ENCODE measurements around the gene TEAD4. TPM values are rescaled to one million over a fixed set of nuclear protein-coding genes. Genes with fewer than 3 reads are reported as not detected.

TEAD4 gene
- total RNA-seq, 1 experiment from 2014 or later = 127 TPM

DNA sequence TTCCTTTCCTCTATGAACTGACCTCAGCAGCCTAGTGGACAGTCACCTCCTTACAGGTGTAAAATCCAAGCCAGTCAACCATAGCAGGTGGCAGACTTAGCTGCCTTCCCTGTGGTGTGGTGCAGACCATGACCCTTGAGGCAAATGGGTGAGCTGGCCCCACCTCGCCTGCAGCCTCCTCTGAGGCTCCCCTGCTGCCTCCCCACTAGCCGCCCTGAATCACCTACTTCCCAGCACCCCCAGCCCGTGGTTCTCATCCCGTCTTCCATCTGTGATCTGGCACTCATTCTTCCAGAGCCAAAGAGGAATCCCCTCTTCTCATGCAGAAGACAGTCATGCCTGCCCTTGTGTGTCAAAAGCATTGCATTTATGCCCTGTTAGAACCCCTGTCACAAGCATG, 83.6 kb downstream of the TEAD4 start:
- WGBS (ENCODE audit: extremely low coverage, insufficient read length, low lambda C conversion rate) = no CpG with 5 or more reads among the region's 4 CpGs
- H3K79me2 ChIP-seq (ENCODE audit: insufficient read depth, low read length) = no peaks in the 10 kb centered on the region
- H4K8ac ChIP-seq (replicated peaks; ENCODE audit: insufficient read length, low read depth, low read length) = no peak overlapping the region
- no peaks in the 10 kb centered on the region for H4K20me1 ChIP-seq (ENCODE audit: control insufficient read depth, insufficient read depth, insufficient read length)
- no peaks in the 10 kb centered on the region; the same call in 1 of the 2 replicates for H3K4me1 ChIP-seq (ENCODE audit: insufficient read depth, low read length)
- no peak overlapping the region for H3K56ac ChIP-seq (ENCODE audit: insufficient read length, low read depth, low read length)
- H4K91ac ChIP-seq (ENCODE audit: insufficient read length, low read depth, low read length) = no peak overlapping the region
- Mint-ChIP-seq H3K4me1 (peaks cover 9% of the 10 kb centered on the region in 2 experiments), H3K9me3 (no peaks in the 10 kb centered on the region), H3K36me3 (ENCODE audit: insufficient read depth in 1 of 3, low read depth in 3 of 3) (peaks cover 22 to 67% (median 32%) of the 10 kb centered on the region in 3 experiments), H3K27ac (0 out of 7 replicates have a peak overlapping the region, but pooled peaks of 1 of the 3 experiments have one; percentile 27), H3K27me3 (ENCODE audit: low read depth) (peaks cover 2% of the 10 kb centered on the region), H3K4me3 (no peak overlapping the region)
- no peak overlapping the region for H3K4me2 ChIP-seq (ENCODE audit: insufficient read depth, insufficient read length, low read length)
- H3K27ac ChIP-seq (ENCODE audit: insufficient read length, low read depth, low read length) = no peak overlapping the region
- H3K9ac ChIP-seq (ENCODE audit: extremely low read depth, insufficient read length, low read length) = no peak overlapping the region
- TF ChIP-seq, protein P1, sequence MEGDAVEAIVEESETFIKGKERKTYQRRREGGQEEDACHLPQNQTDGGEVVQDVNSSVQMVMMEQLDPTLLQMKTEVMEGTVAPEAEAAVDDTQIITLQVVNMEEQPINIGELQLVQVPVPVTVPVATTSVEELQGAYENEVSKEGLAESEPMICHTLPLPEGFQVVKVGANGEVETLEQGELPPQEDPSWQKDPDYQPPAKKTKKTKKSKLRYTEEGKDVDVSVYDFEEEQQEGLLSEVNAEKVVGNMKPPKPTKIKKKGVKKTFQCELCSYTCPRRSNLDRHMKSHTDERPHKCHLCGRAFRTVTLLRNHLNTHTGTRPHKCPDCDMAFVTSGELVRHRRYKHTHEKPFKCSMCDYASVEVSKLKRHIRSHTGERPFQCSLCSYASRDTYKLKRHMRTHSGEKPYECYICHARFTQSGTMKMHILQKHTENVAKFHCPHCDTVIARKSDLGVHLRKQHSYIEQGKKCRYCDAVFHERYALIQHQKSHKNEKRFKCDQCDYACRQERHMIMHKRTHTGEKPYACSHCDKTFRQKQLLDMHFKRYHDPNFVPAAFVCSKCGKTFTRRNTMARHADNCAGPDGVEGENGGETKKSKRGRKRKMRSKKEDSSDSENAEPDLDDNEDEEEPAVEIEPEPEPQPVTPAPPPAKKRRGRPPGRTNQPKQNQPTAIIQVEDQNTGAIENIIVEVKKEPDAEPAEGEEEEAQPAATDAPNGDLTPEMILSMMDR (conservative IDR thresholded peaks at IDR 0.05) = no peak
- H2BK15ac ChIP-seq (ENCODE audit: low read depth, low read length) = no peak overlapping the region
- DNase-seq = peak; percentile 24
- no peaks in the 10 kb centered on the region for H3K79me1 ChIP-seq (ENCODE audit: insufficient read depth, low read depth, low read length, poor library complexity, severe bottlenecking)
- H3K18ac ChIP-seq (ENCODE audit: insufficient read length, low read depth, low read length) = no peak overlapping the region
- H3K23me2 ChIP-seq (ENCODE audit: insufficient read length, low read depth, low read length, poor library complexity, severe bottlenecking) = no peaks in the 10 kb centered on the region
- no peak overlapping the region for H2BK12ac ChIP-seq (ENCODE audit: insufficient read length, low read depth, low read length)
- H3K14ac ChIP-seq (ENCODE audit: insufficient read depth, low read length) = no peak overlapping the region
- H3T11ph ChIP-seq (ENCODE audit: low read length) = no peak overlapping the region
- no peak overlapping the region for H4K5ac ChIP-seq (ENCODE audit: insufficient read length, low read depth, low read length)
- H2AK5ac ChIP-seq (ENCODE audit: insufficient read length, low read length) = no peak overlapping the region
- H2BK120ac ChIP-seq (ENCODE audit: low read depth, low read length, poor library complexity, severe bottlenecking) = no peak overlapping the region
- H3K23ac ChIP-seq (ENCODE audit: insufficient read length, low read depth, low read length) = no peak overlapping the region
- H2BK20ac ChIP-seq (ENCODE audit: low read depth, low read length, poor library complexity, severe bottlenecking) = no peak overlapping the region
- H3K4ac ChIP-seq (ENCODE audit: low read depth, low read length) = no peak overlapping the region
- H2BK5ac ChIP-seq (ENCODE audit: insufficient read length, low read length) = no peak overlapping the region
- no peaks in the 10 kb centered on the region for H3K27me3 ChIP-seq (ENCODE audit: insufficient read depth, low read length)
- H2AFZ ChIP-seq (ENCODE audit: low read length) = no peak overlapping the region
- no peaks in the 10 kb centered on the region for H3K9me3 ChIP-seq (ENCODE audit: control insufficient read depth, low read depth, low read length)
